Thoracic aorta (tissue), 2 donors: ENCODE results near the gene NAV2. TPM values are rescaled to one million over a fixed set of nuclear protein-coding genes. Genes with fewer than 3 reads are reported as not detected.

Experiments
- ATAC-seq: fragments of 150-250 bp; one replicate; pipeline ENCODE4 v1.8.0; 2017; ENCODE audit warnings: low read depth; ENCODE audit not compliant: insufficient number of reproducible peaks, low FRiP score
- DNase-seq: peaks from one replicate; pipeline ENCODE4 v3.0.0-alpha.2; 2020; ENCODE audit warnings: low spot score
- H3K27ac ChIP-seq, 2 donors: fragments of 200-600 bp; sonication (generic); 1 replicate in 1 of 2; 2 replicates in 1 of 2; pipeline ENCODE4 v1.5.1; 2016; ENCODE audit warnings: mild to moderate bottlenecking in 2 of 2, moderate library complexity in 2 of 2
- H3K27me3 ChIP-seq: fragments of 200-600 bp; sonication (generic); replicated peaks from 2 replicates; pipeline ENCODE4 v1.6.0; 2016; ENCODE audit warnings: mild to moderate bottlenecking; ENCODE audit not compliant: insufficient read depth
- H3K36me3 ChIP-seq: fragments of 200-600 bp; sonication (generic); one replicate; pipeline ENCODE4 v1.5.1; 2016
- H3K4me1 ChIP-seq, 2 donors: fragments of 200-600 bp; sonication (generic); 1 replicate in 1 of 2; 2 replicates in 1 of 2; pipeline versions ENCODE4 v1.5.1 to v1.6.0; 2016; ENCODE audit warnings: low read depth in 2 of 2, mild to moderate bottlenecking in 1 of 2; ENCODE audit not compliant: control insufficient read depth in 1 of 2
- H3K4me3 ChIP-seq: fragments of 200-600 bp; sonication (generic); 2 replicates; pipeline ENCODE4 v1.5.1; 2016; ENCODE audit warnings: mild to moderate bottlenecking
- H3K9me3 ChIP-seq: fragments of 200-600 bp; sonication (generic); 2 replicates; pipeline ENCODE4 v1.5.1; 2016
- CTCF ChIP-seq: fragments of 200-600 bp; sonication (generic); IDR thresholded peaks from one replicate; pipeline ENCODE4 v1.5.1; 2019; ENCODE audit warnings: antibody characterized with exemption
- total RNA-seq, 2 donors: library from RNA; depleted of rRNA; stranded (reverse); fragments of >200 nt; gene quantifications; one replicate each; pipeline versions ENCODE4 v1.1.0 to v1.2.3, GENCODE V29; 2016

Gene NAV2
- total RNA-seq, 2 donors from 2014 or later = 125 to 230 TPM

- ATAC-seq (no peak), DNase-seq (no peak)
- Histone ChIP-seq H3K27ac (no peak overlapping the region), H3K9me3 (no peaks in the 10 kb centered on the region), H3K27me3 (no peaks in the 10 kb centered on the region), H3K36me3 (no peaks in the 10 kb centered on the region), H3K4me3 (peak overlapping the region; percentile 42), H3K4me1 (peaks cover 23 to 56% of the 10 kb centered on the region in 2 donors)
- no peak for TF ChIP-seq CTCF
Measured at GRCh38 chr11:20021771-20022362, 309.2 kb downstream of the NAV2 start.

- no peaks in the 10 kb centered on the region for H3K36me3 ChIP-seq
- H3K27me3 ChIP-seq = no peaks in the 10 kb centered on the region
- ATAC-seq (no peak), DNase-seq (no peak)
- no peak for TF ChIP-seq CTCF
- H3K9me3 ChIP-seq = no peaks in the 10 kb centered on the region
- H3K4me3 ChIP-seq = peak overlapping the region; percentile 42
- no peak overlapping the region for H3K27ac ChIP-seq
- peaks cover 29 to 62% of the 10 kb centered on the region in 2 donors for H3K4me1 ChIP-seq
Measured at GRCh38 chr11:20022363-20023081, 309.9 kb downstream of the NAV2 start.

GRCh38 chr11:20023082-20023426, 310.4 kb downstream of the NAV2 start:
- Histone ChIP-seq H3K27ac (no peak overlapping the region), H3K9me3 (no peaks in the 10 kb centered on the region), H3K4me3 (peak overlapping the region; percentile 42), H3K4me1 (peaks cover 29 to 68% of the 10 kb centered on the region in 2 donors), H3K27me3 (no peaks in the 10 kb centered on the region), H3K36me3 (no peaks in the 10 kb centered on the region)
- TF ChIP-seq CTCF = no peak
- ATAC-seq (no peak), DNase-seq (no peak)

GRCh38 chr11:20024172-20024935, 311.7 kb downstream of the NAV2 start:
- DNase-seq (no peak), ATAC-seq (no peak)
- peak overlapping the region in 1 of 2 donors; percentile 1 for H3K27ac ChIP-seq
- no peak for TF ChIP-seq CTCF
- H3K27me3 ChIP-seq = no peaks in the 10 kb centered on the region
- H3K4me3 ChIP-seq = no peak overlapping the region
- peaks cover 29 to 81% of the 10 kb centered on the region in 2 donors for H3K4me1 ChIP-seq
- H3K36me3 ChIP-seq = no peaks in the 10 kb centered on the region
- no peaks in the 10 kb centered on the region for H3K9me3 ChIP-seq

GRCh38 chr11:20025332-20025840, 312.7 kb downstream of the NAV2 start:
- ATAC-seq = no peak
- no peak overlapping the region for H3K27ac ChIP-seq
- peaks cover 29 to 88% of the 10 kb centered on the region in 2 donors for H3K4me1 ChIP-seq

More at GRCh38 chr11:20025332-20025840, 312.7 kb downstream of the NAV2 start:
- DNase-seq = no peak
- Histone ChIP-seq H3K4me3 (no peak overlapping the region), H3K9me3 (no peaks in the 10 kb centered on the region), H3K27me3 (no peaks in the 10 kb centered on the region), H3K36me3 (no peaks in the 10 kb centered on the region)
- no peak for TF ChIP-seq CTCF
